ENCODE data around the gene NOL9. TPM values are rescaled to one million over a fixed set of nuclear protein-coding genes. Genes with fewer than 3 reads are reported as not detected.

Gene NOL9
- total RNA-seq (2014; rRNA removed; shearing (Covaris generic); ENCODE audit: low replicate concordance), result 25.0 and 37.6 TPM in 2 replicates

DNA sequence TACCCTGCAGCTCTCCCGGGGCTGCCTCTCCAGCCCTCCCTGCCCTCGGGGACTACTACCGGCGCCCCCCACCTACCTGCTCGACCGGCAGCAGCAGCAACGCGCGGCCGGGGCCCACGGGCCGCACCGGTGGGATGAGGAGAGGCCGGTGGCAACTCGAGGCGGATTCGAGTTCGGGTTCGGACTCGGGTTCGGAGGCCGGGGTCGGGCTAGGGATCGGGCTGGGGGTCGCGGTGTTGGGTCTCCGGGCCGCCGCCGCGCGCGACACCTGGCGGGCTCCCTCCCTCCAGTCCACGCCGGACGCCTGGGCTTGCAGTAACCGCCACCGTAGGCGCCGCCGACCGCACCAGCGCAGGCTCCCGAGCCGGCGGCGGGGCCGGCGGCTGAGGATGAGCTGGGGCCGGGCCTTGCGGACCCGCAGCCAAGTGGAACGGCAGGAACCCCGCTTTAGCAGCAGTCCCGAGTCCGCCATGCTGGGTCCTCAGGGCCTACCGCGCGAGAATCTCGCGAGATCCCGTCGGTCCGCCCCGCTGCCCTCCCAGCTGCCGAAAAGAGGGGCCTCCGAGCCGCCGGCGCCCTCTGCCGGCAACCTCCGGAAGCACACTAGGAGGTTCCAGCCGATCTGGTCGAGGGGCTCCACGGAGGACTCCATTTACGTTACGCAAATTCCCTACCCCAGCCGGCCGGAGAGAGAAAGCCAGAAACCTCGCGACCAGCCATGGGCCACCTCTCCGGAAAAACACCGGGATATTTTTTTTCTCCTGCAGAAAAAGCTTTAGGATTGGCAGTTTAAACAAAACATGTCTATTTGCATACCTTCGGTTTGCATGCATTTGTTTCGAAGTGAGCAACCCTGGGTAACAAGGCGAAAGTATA lies at the start of gene NOL9:
NOL9 (minus strand) TSS at position 483 of the 876 bp plus-strand sequence; CDS start at position 472, 11 bp downstream.
- H3K4me3 ChIP-seq (ENCODE audit: low read length), result peak within 1 kb of the TSS; percentile 100
- H3K27ac ChIP-seq (ENCODE audit: low read length), result peak within 1 kb of the TSS; percentile 64
- no peaks in the 10 kb centered on the region for H3K9me2 ChIP-seq (replicated peaks; ENCODE audit: insufficient read depth, low read length)
- H3K4me1 ChIP-seq (ENCODE audit: low read length), result peaks cover 19% of the 10 kb centered on the region
- H3K36me3 ChIP-seq (ENCODE audit: insufficient read depth, low read length), result peaks cover 12% of the 10 kb centered on the region
- no peaks in the 10 kb centered on the region for H3K27me3 ChIP-seq (ENCODE audit: low read length)
- H3K9ac ChIP-seq (ENCODE audit: low read length), result peak within 1 kb of the TSS; percentile 100
- peak within 1 kb of the TSS; percentile 91 for H3K4me2 ChIP-seq (ENCODE audit: low read depth, low read length, poor library complexity, severe bottlenecking)
- peaks cover 30% of the 10 kb centered on the region for H3K79me2 ChIP-seq (ENCODE audit: low read length)
- no peaks in the 10 kb centered on the region for H3K9me3 ChIP-seq (ENCODE audit: low read length)
- peak within 1 kb of the TSS; percentile 95 for H2AFZ ChIP-seq (ENCODE audit: low read length)
- no peaks in the 10 kb centered on the region; the same call in 1 of the 2 replicates for H4K20me1 ChIP-seq (ENCODE audit: insufficient read depth, low read depth, low read length)
- peak; percentile 98 for DNase-seq

DNA sequence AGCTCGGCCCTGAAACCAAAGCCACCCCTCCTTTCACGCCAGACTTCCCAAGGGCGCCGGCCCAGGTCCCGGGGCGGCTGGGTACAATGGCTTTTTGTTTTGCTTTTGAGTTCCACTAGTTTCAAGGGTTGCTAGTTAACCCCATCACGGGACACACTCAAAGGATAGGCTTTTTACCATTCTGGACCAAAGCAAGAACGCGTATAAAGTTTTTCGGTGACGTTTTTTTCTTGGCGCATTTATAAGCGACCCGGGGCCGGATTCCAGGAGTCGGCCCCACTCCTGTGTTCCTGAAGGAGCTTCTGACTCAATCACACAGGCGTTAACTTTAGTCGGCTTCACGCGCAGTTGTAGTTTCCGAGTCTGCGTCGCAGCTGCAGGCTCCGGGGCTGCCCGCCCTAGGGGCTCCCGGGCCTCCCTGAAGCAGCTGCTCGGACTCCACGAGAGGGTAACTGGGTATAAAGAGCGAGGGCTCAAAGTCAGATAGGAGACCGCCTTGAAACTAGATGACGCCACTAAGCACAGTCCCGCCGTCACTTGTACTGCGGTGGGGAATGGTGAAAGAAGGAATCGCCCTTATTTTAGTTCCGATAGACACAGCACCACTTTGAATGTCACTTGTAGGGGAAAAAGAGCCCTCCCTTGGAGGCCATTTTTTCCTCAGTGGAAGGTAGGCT lies 49.1 kb upstream of the NOL9 start:
- Histone ChIP-seq H3K9ac (ENCODE audit: low read length) (peak overlapping the region; percentile 81), H3K4me1 (ENCODE audit: low read length) (peaks cover 32% of the 10 kb centered on the region), H3K79me2 (ENCODE audit: low read length) (peaks cover 29% of the 10 kb centered on the region), H3K4me3 (ENCODE audit: low read length) (peak overlapping the region; percentile 91), H4K20me1 (ENCODE audit: insufficient read depth, low read depth, low read length) (no peaks in the 10 kb centered on the region), H3K27me3 (ENCODE audit: low read length) (no peaks in the 10 kb centered on the region), H3K36me3 (ENCODE audit: insufficient read depth, low read length) (peaks cover 3% of the 10 kb centered on the region; the same call in 1 of the 2 replicates), H3K27ac (ENCODE audit: low read length) (no peak overlapping the region), H3K4me2 (ENCODE audit: low read depth, low read length, poor library complexity, severe bottlenecking) (peak overlapping the region; percentile 100), H2AFZ (ENCODE audit: low read length) (peak overlapping the region; percentile 67; the same call in 1 of the 2 replicates), H3K9me2 (replicated peaks; ENCODE audit: insufficient read depth, low read length) (no peaks in the 10 kb centered on the region), H3K9me3 (ENCODE audit: low read length) (no peaks in the 10 kb centered on the region)
- peak; percentile 41 for DNase-seq

DNA sequence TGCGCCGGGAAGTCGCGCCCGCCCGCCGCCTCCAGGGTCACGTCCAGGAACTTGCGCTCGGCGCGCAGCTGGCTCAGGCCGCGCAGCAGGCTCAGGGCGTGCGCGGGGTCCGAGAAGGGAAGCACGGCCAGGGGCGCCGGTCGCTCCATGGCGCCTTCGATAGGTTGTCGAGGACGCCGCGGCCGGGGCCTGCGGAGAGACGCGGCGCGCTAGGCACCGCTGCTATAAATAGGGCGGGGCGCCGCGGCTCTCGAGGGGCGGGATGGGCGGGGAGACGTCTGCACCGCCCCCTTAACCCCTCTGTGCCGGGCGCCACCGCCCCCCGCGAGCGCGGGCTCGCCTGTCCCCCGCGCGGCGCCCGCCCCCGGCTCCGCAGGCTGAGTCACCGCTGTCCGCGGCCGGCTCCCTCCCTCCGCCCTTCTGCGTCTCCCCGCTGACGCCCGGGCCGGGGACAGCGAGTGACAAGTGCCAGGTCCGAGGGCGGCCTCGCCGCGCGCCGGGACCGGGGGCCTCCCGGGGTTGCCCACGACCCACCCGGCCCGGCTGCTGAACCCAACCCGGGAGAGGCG lies 48.4 kb upstream of the NOL9 start, which contains the start of gene KLHL21:
KLHL21 (minus strand) TSS at position 201 of the 569 bp plus-strand sequence; CDS start at position 149, 52 bp downstream.
- H3K27me3 ChIP-seq (ENCODE audit: low read length), result no peaks in the 10 kb centered on the region
- H3K4me1 ChIP-seq (ENCODE audit: low read length), result peaks cover 32% of the 10 kb centered on the region
- no peaks in the 10 kb centered on the region for H4K20me1 ChIP-seq (ENCODE audit: insufficient read depth, low read depth, low read length)
- peak within 1 kb of the TSS; percentile 100 for H3K4me2 ChIP-seq (ENCODE audit: low read depth, low read length, poor library complexity, severe bottlenecking)
- peaks cover 29% of the 10 kb centered on the region for H3K79me2 ChIP-seq (ENCODE audit: low read length)
- peaks cover 3% of the 10 kb centered on the region; the same call in 1 of the 2 replicates for H3K36me3 ChIP-seq (ENCODE audit: insufficient read depth, low read length)
- peak within 1 kb of the TSS; percentile 81 for H3K9ac ChIP-seq (ENCODE audit: low read length)
- peak; percentile 90 for DNase-seq
- peak within 1 kb of the TSS; percentile 67; the same call in 1 of the 2 replicates for H2AFZ ChIP-seq (ENCODE audit: low read length)
- no peaks in the 10 kb centered on the region for H3K9me3 ChIP-seq (ENCODE audit: low read length)
- H3K9me2 ChIP-seq (replicated peaks; ENCODE audit: insufficient read depth, low read length), result no peaks in the 10 kb centered on the region
- no peak within 1 kb of the TSS for H3K27ac ChIP-seq (ENCODE audit: low read length)
- H3K4me3 ChIP-seq (ENCODE audit: low read length), result peak within 1 kb of the TSS; percentile 91

DNA sequence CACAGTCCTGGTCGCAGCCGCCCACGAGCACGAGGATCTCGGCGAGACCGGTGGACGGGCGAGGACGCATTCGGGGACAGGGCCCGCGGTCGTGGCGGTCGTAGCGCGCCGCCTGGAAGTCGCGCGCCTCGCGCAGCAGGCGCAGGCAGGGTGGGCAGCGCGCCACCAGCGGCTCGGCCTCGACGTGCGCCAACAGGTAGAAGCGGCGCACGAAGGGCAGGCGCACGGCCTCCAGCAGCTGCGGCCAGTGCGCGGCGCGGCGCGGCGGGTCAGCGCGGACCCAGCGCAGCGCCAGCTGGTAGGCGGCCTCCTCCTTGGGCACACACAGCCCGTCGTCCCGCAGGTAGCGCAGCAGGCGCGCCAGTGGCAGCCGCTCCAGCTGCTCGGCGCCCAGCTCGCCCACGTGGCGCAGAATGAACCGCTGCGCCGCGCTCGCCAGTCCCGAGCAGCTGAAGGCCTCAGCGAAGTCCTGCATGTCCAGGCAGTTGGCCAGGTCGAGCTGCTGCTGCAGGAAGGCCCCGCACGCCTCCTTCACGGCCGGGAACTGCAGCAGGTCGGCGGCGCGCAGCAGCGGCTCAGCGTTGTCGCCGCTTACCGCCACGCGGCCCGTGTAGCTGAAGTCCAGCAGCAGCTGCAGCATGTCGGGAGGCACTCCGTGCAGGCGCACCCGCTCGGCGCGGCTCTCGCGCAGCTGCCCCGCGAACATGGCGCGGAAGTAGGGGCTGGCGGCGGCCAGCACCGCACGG lies 47.8 kb upstream of the NOL9 start:
- Histone ChIP-seq H3K9me3 (ENCODE audit: low read length) (no peaks in the 10 kb centered on the region), H3K4me2 (ENCODE audit: low read depth, low read length, poor library complexity, severe bottlenecking) (peak overlapping the region; percentile 100), H3K27me3 (ENCODE audit: low read length) (no peaks in the 10 kb centered on the region), H3K9ac (ENCODE audit: low read length) (peak overlapping the region; percentile 81), H3K4me1 (ENCODE audit: low read length) (peaks cover 32% of the 10 kb centered on the region), H2AFZ (ENCODE audit: low read length) (peak overlapping the region; percentile 28; the same call in 1 of the 2 replicates), H3K4me3 (ENCODE audit: low read length) (peak overlapping the region; percentile 91), H3K27ac (ENCODE audit: low read length) (no peak overlapping the region), H4K20me1 (ENCODE audit: insufficient read depth, low read depth, low read length) (no peaks in the 10 kb centered on the region), H3K36me3 (ENCODE audit: insufficient read depth, low read length) (peaks cover 3% of the 10 kb centered on the region; the same call in 1 of the 2 replicates), H3K9me2 (replicated peaks; ENCODE audit: insufficient read depth, low read length) (no peaks in the 10 kb centered on the region), H3K79me2 (ENCODE audit: low read length) (peaks cover 29% of the 10 kb centered on the region)
- no peak for DNase-seq

DNA sequence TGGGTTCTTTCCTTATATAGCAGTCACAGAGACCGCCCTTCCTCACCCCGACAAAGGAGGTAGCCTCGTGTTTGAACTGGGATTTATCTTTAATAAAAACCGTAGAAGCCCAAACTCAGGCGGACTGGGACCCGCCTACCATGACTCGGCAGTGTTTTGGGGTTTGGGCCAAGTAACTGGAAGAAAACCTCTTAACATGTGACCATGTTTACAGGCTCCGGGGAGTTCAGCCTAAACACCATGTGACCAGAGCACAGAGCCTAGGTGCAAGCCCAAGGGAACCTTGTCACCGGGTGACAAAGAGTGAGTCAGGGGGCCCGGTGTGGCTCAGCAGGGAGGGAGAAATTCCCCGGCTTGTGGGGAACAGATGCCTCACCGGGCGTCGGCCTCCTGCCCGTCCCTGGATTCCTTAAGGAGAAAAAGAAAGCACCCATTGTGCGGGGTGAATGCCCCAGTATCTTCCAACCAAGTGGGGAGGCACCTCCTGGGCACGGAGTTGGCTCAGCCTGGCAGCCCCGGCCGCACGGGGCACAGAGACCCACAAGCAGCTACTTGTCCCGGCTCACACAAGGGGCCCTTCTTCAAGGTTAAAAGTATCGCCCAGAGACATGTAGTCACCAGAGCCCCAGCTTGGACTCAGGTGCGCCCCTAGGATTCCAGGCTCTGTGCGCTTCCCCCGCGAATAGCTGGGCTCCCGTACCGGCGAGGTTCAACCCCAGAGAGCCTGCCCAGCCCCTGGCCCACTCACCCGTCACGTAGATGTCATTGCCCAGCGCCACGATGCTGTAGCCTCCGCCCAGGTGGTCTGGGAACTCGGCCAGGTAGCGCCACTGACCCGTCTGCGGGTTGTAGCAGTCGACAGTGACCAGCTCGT lies 47.0 kb upstream of the NOL9 start:
- Histone ChIP-seq H3K4me3 (ENCODE audit: low read length) (peak overlapping the region; percentile 91), H3K4me1 (ENCODE audit: low read length) (peaks cover 32% of the 10 kb centered on the region), H3K36me3 (ENCODE audit: insufficient read depth, low read length) (peaks cover 3% of the 10 kb centered on the region; the same call in 1 of the 2 replicates), H3K27me3 (ENCODE audit: low read length) (no peaks in the 10 kb centered on the region), H2AFZ (ENCODE audit: low read length) (peak overlapping the region; percentile 28; the same call in 1 of the 2 replicates), H3K9me2 (replicated peaks; ENCODE audit: insufficient read depth, low read length) (no peaks in the 10 kb centered on the region), H3K27ac (ENCODE audit: low read length) (no peak overlapping the region), H3K4me2 (ENCODE audit: low read depth, low read length, poor library complexity, severe bottlenecking) (peak overlapping the region; percentile 100), H3K9ac (ENCODE audit: low read length) (peak overlapping the region; percentile 81), H4K20me1 (ENCODE audit: insufficient read depth, low read depth, low read length) (no peaks in the 10 kb centered on the region), H3K9me3 (ENCODE audit: low read length) (no peaks in the 10 kb centered on the region), H3K79me2 (ENCODE audit: low read length) (peaks cover 29% of the 10 kb centered on the region)
- peak; percentile 76 for DNase-seq

DNA sequence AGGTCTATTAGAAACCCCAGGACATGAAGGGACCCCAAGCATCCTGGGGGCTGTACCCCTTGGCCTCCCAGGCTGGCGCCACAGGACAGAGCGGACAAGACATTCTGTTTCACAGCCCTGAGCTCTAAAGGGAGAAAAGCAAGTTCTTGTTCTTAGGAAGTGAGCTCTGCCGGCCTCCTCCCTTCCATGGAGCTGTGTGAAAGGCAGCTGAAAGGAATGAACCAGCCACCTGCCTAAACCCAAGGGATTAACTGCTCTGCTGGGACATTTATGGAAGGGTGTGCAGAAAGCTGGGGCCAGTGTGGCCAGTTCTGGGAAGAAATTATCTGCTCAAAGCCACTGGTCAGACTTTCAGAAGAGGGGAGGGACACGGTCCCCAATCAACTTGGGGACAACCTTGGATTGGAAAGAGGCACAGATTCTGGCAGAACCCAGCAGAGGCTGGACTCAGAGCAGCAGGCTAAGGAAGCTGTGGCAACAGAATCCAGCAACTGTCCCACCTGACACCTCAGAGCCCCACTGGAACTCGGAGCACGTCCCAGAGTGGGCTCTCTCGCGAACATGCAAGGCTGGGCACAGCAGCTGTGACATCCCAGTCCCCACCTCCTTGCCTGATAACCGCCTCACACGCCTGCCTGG lies 46.2 kb upstream of the NOL9 start:
- Histone ChIP-seq H3K9me2 (replicated peaks; ENCODE audit: insufficient read depth, low read length) (no peaks in the 10 kb centered on the region), H3K36me3 (ENCODE audit: insufficient read depth, low read length) (peaks cover 3% of the 10 kb centered on the region; the same call in 1 of the 2 replicates), H3K9ac (ENCODE audit: low read length) (peak overlapping the region; percentile 81), H3K9me3 (ENCODE audit: low read length) (no peaks in the 10 kb centered on the region), H3K79me2 (ENCODE audit: low read length) (peaks cover 29% of the 10 kb centered on the region), H3K4me2 (ENCODE audit: low read depth, low read length, poor library complexity, severe bottlenecking) (peak overlapping the region; percentile 100), H3K4me1 (ENCODE audit: low read length) (peaks cover 32% of the 10 kb centered on the region), H3K27ac (ENCODE audit: low read length) (peak overlapping the region; percentile 10; the same call in 1 of the 2 replicates), H3K27me3 (ENCODE audit: low read length) (no peaks in the 10 kb centered on the region), H4K20me1 (ENCODE audit: insufficient read depth, low read depth, low read length) (0 out of 2 replicates have a peak, but pooled peaks cover 2% of the 10 kb centered on the region), H3K4me3 (ENCODE audit: low read length) (peak overlapping the region; percentile 91), H2AFZ (ENCODE audit: low read length) (no peak overlapping the region)
- peak; percentile 40 for DNase-seq

Data from Karpas-422 (cell line).